ENCODE results near the gene NBAS. TPM values are rescaled to one million over a fixed set of nuclear protein-coding genes. Genes with fewer than 3 reads are reported as not detected.

The NBAS gene
- total RNA-seq, 2 experiments from 2014 or later: 24.3 to 25.5 TPM

DNA sequence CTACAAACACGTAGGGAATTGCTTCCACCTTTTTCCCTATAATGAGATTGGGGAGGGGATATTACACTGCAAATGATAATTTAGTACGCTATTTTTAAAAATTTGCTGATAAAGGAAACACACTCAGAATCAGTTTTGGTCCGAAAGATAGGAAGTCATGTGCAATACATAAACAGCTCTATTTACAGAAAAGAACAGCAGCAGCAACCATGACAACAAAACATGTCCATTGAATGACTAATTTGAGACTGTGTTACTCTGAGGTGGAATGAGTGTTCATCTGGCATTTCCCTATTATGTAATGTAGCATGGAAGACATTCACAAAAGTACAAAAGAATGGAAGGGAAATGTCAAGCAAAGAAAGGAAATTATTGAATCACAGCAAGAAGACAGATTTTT is 337.2 kb downstream of the NBAS start:
- Histone ChIP-seq H3K27me3 (ENCODE audit: control insufficient read depth in 1 of 2, insufficient read depth in 2 of 2, low read length in 2 of 2) (no peaks in the 10 kb centered on the region), H3K4me3 (ENCODE audit: low read length) (no peak overlapping the region), H3K9me3 (ENCODE audit: control insufficient read depth in 1 of 2, insufficient read depth in 1 of 2, low read length in 2 of 2) (no peaks in the 10 kb centered on the region), H3K36me3 (ENCODE audit: insufficient read depth, low read length) (peaks cover 11% of the 10 kb centered on the region), H3K4me1 (ENCODE audit: insufficient read depth, low read length) (no peaks in the 10 kb centered on the region), H3K27ac (ENCODE audit: low read depth in 1 of 2, low read length in 2 of 2) (no peak overlapping the region)
- no peak overlapping the region for H3K4me3 Mint-ChIP-seq
- TF ChIP-seq, protein P1, sequence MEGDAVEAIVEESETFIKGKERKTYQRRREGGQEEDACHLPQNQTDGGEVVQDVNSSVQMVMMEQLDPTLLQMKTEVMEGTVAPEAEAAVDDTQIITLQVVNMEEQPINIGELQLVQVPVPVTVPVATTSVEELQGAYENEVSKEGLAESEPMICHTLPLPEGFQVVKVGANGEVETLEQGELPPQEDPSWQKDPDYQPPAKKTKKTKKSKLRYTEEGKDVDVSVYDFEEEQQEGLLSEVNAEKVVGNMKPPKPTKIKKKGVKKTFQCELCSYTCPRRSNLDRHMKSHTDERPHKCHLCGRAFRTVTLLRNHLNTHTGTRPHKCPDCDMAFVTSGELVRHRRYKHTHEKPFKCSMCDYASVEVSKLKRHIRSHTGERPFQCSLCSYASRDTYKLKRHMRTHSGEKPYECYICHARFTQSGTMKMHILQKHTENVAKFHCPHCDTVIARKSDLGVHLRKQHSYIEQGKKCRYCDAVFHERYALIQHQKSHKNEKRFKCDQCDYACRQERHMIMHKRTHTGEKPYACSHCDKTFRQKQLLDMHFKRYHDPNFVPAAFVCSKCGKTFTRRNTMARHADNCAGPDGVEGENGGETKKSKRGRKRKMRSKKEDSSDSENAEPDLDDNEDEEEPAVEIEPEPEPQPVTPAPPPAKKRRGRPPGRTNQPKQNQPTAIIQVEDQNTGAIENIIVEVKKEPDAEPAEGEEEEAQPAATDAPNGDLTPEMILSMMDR (IDR thresholded peaks at IDR 0.05): no peak
- H3K36me3 Mint-ChIP-seq (ENCODE audit: low read depth): peaks cover 74% of the 10 kb centered on the region
- POLR2A ChIA-PET: no interaction called here
- CTCF ChIA-PET: no interaction called here
- ATAC-seq (ENCODE audit: poor library complexity) (no peak), DNase-seq (peak in 1 of 14 experiments; percentile 2)
- H3K27me3 Mint-ChIP-seq: no peaks in the 10 kb centered on the region
- no peaks in the 10 kb centered on the region for H3K4me1 Mint-ChIP-seq (ENCODE audit: low read depth)
- no peak overlapping the region for H3K27ac Mint-ChIP-seq
- intact Hi-C loops (cut with DNase I, micrococcal nuclease): no loop called here
- H3K9me3 Mint-ChIP-seq: no peaks in the 10 kb centered on the region

DNA sequence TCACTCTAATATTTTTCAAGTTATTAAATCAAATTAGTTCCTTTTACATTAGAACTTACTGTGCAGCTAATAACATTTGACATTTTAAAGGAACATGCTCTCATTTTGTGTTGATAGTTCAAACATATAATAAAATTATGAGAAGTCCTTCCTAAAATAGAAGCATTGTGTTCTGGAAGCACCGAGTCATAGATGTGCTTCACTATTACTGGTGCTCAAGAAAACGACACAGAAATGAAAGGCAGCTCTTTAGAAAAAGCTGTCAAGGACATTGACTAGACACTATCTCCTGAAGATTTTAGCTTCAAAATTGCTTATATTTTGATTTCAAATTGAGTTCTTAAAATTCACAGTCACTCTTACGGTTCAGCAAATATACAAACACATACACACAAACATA is 338.3 kb downstream of the NBAS start:
- no peaks in the 10 kb centered on the region for H3K4me1 ChIP-seq (ENCODE audit: insufficient read depth, low read length)
- Mint-ChIP-seq H3K27ac (no peak overlapping the region), H3K4me1 (ENCODE audit: low read depth) (no peaks in the 10 kb centered on the region), H3K36me3 (ENCODE audit: low read depth) (peaks cover 71% of the 10 kb centered on the region), H3K4me3 (no peak overlapping the region), H3K9me3 (no peaks in the 10 kb centered on the region), H3K27me3 (no peaks in the 10 kb centered on the region)
- intact Hi-C loops (cut with DNase I, micrococcal nuclease): no loop called here
- no peak overlapping the region for H3K4me3 ChIP-seq (ENCODE audit: low read length)
- CTCF ChIA-PET: interaction anchor here (1.3 kb wide), 1 partner anchor 10 kb away, joined by 3 read pairs; no protein-coding TSS in a partner anchor
- DNase-seq: no peak
- H3K27me3 ChIP-seq (ENCODE audit: control insufficient read depth in 1 of 2, insufficient read depth in 2 of 2, low read length in 2 of 2): no peaks in the 10 kb centered on the region
- peaks cover 15% of the 10 kb centered on the region for H3K36me3 ChIP-seq (ENCODE audit: insufficient read depth, low read length)
- H3K9me3 ChIP-seq (ENCODE audit: control insufficient read depth in 1 of 2, insufficient read depth in 1 of 2, low read length in 2 of 2): no peaks in the 10 kb centered on the region
- H3K27ac ChIP-seq (ENCODE audit: low read depth in 1 of 2, low read length in 2 of 2): no peak overlapping the region
- ATAC-seq (ENCODE audit: poor library complexity): no peak
- TF ChIP-seq, protein P1 (IDR thresholded peaks at IDR 0.05): no peak
- POLR2A ChIA-PET: no interaction called here

DNA sequence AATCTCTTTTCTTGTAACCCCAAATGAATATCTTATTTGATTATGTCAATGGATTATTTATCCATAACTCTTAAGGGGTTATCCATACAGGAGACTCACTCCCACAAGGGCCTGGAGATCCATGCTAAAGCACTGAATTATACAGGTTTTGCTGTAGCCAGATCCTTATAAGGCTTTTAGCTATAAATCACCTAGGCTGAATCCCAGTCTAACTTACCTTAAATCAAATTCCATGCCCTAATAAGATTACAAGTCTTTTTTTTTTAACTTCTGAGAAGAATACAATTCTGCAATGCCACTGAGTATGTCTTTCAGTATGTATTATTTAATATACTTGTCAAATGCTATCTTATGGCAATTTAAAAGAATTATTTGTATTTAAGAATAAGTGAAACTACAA is 340.5 kb downstream of the NBAS start:
- peaks cover 22% of the 10 kb centered on the region for H3K36me3 ChIP-seq (ENCODE audit: insufficient read depth, low read length)
- TF ChIP-seq, protein P1 (IDR thresholded peaks at IDR 0.05): no peak
- no peaks in the 10 kb centered on the region for H3K9me3 ChIP-seq (ENCODE audit: control insufficient read depth in 1 of 2, insufficient read depth in 1 of 2, low read length in 2 of 2)
- no peaks in the 10 kb centered on the region for H3K4me1 Mint-ChIP-seq (ENCODE audit: low read depth)
- H3K27ac ChIP-seq (ENCODE audit: low read depth in 1 of 2, low read length in 2 of 2): no peak overlapping the region
- POLR2A ChIA-PET: interaction anchor here (0.6 kb wide), 1 partner anchor 25 kb away, joined by 3 read pairs; no protein-coding TSS in a partner anchor
- ATAC-seq (ENCODE audit: poor library complexity): no peak
- no peak overlapping the region for H3K4me3 Mint-ChIP-seq
- CTCF ChIA-PET: no interaction called here
- no peaks in the 10 kb centered on the region for H3K27me3 Mint-ChIP-seq
- no peak overlapping the region for H3K4me3 ChIP-seq (ENCODE audit: low read length)
- DNase-seq: no peak
- no peaks in the 10 kb centered on the region for H3K4me1 ChIP-seq (ENCODE audit: insufficient read depth, low read length)
- no peaks in the 10 kb centered on the region for H3K9me3 Mint-ChIP-seq
- peaks cover 70% of the 10 kb centered on the region for H3K36me3 Mint-ChIP-seq (ENCODE audit: low read depth)
- intact Hi-C loops (cut with DNase I, micrococcal nuclease): no loop called here
- no peaks in the 10 kb centered on the region for H3K27me3 ChIP-seq (ENCODE audit: control insufficient read depth in 1 of 2, insufficient read depth in 2 of 2, low read length in 2 of 2)
- no peak overlapping the region for H3K27ac Mint-ChIP-seq

Data from CD4-positive, alpha-beta T cell (primary cell).